ENCODE results near the gene LPIN1. TPM values are rescaled to one million over a fixed set of nuclear protein-coding genes. Genes with fewer than 3 reads are reported as not detected.

LPIN1 gene
- polyA plus RNA-seq, 1 donor: 24.6 TPM

DNA sequence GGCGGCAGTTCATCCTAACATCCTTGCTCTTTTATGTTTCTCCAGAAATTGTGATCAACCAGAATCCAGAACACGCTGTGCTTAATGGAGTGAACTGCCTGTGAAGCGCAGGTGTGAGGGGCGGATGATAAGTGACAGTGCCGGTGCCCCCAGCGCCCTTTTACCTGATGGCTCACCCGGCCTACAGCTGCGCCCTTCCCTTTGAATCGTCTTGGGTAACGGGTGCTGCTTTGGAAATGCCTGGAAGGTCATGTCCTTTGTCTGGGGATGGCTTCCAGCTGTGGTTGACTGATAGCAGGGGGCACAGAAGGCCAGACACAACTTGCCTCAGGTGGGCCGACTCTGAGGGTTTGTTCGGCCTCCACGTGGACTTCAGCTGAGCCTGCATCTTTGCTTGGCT is 119.4 kb downstream of the LPIN1 start:
- DNase-seq (ENCODE audit: low read depth): no peak

DNA sequence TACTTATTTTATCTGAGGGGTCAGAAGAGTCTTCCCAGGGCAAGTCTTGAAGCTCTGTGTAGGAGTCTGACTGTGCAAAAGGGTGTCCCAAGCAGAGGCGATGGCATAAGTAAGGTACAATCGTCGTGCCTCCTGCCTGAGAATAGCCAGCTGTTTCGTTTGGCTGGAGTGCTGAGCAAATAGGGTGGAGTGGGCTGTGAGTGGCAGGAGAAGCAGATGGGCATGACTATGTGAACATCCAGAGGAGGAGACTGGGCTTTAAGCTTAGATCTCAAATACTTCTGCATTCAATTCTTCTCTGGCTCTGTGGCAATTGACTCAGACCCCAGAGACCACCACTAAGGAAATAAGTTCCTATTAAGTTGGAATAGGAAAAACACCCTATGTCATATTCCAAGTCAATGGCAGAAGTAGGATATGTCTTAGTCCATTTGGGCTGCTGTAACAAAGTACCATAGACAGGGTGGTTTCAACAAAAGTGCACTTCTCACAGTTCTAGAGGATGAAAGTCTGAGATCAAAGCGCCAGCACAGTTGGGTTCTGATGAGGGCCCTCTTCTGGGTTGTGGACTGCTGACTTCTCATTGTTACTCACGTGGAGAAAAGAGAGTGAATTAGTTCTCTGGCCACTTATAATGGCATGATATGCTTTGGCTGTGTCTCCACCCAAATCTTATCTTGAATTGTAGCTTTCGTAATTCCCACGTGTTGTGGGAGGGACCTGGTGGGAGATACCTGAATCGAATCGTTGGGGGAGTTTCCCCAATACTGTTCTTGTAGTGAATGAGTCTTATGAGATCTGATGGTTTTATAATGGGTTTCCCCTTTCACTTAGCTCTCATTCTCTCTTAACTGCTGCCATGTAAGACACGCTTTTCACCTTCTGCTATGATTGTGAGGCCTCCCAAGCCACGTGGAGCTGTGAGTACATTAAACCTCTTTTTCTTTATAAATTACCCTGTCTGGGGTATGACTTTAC is 120.2 kb downstream of the LPIN1 start:
- DNase-seq (ENCODE audit: low read depth): no peak

DNA sequence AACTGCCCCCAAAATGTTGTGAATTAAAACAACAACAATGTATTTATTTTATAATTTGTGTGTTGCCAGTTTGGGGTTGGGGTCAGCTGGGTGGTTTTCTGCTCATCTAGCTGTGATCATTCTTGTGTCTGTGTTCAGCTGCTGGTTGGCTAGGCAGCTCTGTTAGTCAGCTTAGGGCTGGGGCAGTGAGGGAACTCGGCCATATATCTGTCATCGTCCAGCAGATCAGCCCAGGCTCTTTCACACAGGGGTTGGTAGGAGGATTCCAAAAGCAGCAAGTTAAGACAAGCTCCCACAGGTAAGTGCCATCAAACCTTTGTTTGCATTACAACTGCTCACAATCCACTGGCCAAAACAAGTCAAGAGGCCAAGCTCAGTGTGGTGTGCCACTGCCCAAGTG is 121.5 kb downstream of the LPIN1 start:
- no peak for DNase-seq (ENCODE audit: low read depth)

DNA sequence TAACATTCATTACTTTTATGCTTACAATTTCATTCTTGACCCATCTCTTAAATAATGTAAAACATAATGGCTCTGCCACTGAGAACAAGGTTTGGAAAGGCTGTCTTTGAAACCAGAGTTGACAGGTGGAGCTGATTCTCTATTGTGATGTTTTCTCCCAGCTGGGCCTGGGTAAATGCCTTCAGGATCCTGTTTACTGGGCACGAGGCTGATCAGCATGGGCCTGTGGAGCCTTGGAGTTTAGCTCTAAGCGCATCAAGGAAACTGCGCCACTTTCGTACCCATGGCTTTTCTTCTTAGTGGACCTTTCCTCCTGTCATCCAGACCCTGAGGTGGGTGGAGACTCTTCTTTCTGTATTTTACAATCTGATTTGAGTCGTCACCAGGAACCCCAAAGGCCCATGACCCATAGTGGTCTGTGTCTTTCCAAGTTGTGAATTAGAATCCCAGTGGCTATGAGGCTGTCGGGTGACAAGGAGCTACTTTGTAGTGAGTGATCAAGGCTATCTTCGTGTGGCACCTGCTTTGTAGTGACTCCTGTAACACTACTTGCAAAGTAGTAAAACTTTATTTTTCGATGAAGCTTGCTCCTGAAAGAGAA is 123.1 kb downstream of the LPIN1 start:
- no peak for DNase-seq (ENCODE audit: low read depth)

DNA sequence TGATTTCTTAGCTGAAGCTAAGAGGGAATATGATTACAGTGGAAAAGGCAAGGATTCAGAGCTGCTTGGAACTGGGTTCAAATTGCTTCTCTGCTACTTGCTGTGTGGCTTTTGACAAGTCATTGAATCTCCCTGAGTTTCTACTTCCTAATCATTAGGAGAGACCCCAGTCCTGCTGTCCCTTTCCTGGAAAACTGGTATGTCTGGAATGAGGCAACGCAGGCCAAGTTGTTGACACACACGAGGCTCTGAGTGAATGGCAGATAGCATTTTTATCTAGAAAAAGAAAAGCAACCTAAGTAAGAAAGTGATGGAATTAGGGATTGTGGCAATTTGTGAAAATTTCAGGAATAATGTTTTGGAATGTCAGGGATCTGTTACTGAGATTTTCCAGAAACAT is 123.6 kb downstream of the LPIN1 start:
- no peak for DNase-seq (ENCODE audit: low read depth)

DNA sequence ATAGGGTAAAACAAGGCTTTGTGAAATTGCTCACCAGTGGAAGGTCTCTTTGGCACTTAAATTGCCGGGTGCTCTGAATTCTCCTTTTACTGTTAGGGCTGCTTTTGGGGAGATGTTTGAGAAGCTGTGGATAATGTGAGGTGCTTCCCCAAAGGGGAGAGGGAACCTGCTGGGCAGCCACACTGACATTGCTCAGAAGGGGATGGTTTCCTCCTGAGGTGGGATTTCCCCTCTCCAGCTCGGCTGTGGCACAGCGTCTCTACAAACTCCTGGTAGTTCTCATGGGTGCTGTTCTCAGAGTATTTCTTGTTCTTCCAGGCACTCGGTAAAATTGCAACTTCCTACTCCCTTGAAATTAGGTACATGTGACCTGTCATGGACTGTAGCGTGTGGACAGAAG is 124.2 kb downstream of the LPIN1 start:
- no peak for DNase-seq (ENCODE audit: low read depth)

DNA sequence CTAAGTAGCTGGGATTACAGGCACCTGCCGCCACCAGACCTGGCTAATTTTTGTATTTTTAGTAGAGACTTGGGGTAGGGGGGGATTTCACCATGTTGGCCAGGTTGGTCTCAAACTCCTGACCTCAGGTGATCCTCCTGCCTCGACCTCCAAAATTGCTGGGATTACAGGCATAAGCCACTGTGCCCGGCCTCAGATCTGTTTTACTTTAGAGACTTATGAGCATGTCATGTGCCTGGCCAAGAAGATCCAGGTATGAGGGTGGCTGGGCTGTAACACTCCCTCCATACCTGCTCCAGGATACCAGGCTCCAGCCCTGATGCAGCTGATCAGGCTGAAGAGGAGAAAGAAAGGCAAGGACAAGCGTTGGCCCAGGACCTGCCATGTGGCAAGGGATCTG is 125.0 kb downstream of the LPIN1 start:
- DNase-seq (ENCODE audit: low read depth): no peak

DNA sequence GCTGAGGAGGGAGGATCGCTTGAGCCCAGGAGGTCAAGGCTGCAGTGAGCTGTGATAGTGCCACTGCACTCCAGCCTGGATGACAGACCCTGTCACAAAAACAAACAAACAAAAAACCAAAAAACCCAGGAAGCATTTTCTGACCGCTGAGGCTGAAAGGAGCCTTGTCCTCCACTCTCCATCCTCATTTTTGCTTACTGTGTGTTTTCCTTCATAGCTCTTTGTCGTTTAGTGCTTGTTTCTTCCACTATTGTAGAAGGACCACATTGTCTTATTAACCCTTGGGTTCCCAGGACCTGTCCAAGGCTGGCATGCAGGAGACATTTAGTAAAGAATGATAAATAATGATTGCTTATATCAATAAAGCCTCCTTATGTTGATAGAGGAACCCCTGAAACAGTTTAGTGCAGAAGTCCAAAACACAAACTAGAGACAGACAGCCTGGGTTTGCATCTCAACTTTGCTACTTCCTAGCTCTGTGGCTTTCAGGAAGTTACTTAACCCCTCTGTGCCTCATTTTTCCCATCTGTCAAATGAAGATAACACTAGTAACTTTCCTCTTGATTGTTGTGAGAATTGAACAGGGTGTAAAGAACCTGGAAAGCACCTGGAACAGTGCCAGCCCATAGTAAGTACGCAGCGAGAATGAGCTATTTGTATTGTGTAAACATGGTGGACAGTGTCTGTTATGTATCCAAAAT is 126.0 kb downstream of the LPIN1 start:
- no peak for DNase-seq (ENCODE audit: low read depth)

DNA sequence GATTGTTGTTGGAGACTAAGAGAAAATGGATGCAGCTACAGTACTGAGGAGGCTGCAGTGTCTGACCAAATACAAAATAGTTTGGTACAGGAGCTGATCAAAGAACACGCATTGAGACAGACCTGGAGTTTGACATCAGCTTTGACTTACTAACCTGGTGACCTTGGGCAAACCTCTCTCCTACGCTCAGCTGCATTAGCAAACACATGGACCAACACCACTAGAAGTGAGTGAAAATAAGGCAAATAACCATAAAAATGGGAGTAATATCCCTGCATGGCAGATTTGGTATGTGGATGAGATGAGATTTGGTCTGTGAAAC is 126.5 kb downstream of the LPIN1 start:
- no peak for DNase-seq (ENCODE audit: low read depth)

DNA sequence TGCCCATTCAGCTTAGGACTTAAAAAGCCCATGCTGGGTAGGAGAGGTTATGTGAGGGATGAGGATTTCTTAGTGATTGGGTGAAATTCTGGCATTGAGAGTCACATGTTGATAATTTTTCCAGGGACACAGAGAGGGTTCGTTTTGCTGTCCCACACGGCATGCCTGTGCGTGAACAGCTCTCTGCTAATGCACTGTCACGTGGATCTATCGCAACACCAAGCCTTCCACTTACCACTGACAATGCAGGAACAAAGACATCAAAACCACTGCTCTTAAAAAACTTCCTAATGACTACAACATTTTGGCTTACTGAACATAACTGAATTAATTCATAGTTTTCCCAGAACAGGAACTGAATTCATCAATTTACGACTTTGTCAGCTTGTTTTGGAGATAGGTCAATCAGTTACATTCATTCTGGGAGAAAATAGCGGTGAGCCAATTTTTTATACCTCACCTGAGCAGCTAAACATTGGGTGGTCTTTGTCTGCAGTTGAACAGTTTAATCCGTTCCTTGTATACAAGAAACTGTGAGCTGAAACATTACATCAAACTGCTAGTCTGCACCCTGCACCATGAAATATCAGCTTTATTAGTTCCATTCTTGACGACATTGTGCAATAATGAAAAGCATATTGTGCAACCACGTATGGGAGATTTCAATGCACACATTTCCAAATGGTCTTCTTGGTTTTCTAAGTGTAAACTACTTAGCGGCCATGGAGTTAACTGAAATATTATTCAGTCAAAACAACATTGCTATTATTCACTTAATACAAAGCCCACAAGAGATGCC is 127.1 kb downstream of the LPIN1 start:
- no peak for DNase-seq (ENCODE audit: low read depth)

DNA sequence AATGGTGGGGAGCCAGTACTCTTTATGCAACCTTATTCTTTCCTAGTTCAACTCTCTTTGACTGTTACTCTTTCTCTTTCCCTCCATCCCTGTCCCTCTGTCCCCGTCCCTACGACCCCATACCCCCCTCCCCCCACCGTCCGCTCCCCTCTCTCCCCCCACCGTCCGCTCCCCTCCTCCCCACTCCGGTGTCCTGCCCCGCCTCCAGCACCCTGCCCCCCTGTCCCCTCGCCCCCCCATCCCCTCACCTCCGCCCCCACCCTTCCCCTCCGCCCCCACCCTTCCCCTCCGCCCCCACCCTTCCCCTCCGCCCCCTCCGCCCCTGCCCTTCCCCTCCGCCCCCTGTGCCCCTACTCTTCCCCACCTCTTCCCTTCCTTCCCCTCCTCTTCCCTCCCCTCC is 128.4 kb downstream of the LPIN1 start:
- DNase-seq (ENCODE audit: low read depth): no peak

DNA sequence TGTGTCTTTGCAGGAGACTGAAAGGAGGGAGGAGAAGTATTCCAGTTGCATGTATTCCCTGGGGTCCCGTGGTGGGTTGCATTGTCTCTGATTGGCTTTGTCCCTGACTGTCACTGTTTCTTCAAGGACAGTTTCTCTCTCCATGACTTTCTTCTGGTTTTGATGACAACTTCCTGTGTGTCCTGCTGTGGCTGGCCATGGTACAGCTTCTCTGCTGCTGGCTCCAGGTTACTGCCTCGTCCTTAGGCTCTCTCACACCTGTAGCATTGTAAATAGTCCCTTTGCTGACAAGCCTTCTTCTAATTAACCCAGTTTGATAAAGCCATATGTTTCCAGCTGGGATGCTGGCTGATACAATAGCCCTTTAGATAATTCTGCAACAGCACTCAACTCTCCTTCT is 129.0 kb downstream of the LPIN1 start:
- no peak for DNase-seq (ENCODE audit: low read depth)

DNA sequence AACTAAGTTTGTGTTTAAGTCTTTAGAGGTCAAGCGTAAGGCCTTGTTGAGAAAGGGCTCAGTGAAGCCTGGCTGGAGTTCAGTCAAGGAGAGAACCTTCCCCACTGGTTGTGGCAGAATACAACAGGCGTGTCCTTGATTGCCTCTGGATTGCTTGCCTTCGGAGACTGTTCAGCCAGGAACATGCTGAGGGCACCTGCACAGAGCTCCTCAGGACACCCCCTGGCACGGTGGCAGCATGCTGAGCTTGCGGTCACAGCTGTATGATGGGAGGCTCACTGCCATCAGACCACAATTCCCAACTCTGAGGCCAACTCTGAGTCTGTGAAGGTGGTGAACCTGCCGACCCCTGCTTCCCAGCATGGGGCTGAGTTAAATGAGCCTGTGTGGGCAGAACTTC is 130.0 kb downstream of the LPIN1 start:
- DNase-seq (ENCODE audit: low read depth): no peak

DNA sequence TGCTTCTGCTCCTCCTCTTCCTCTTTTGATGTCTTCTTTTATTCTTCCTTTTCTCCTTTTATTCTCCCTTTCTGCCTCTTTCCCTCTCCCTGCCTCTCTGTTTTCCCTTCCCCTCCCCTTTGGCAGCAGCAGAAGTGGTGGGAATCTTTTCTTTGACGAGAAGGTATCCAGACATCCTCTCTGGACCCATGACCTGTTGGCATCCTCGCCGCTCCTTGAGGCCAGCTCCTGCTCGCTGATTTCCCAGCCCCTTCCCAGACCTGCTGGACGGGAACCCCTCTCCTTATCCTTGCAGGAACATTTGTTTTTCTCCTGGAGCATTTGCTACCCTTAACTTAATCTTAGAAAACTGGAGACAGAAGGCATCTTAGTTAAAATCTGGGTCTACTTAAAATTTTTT is 130.5 kb downstream of the LPIN1 start:
- DNase-seq (ENCODE audit: low read depth): no peak

Other genes with a start within 250 kb of the LPIN1 start
- 10.2 TPM for gene GREB1, start 212.6 kb upstream of the LPIN1 start, polyA plus RNA-seq (ENCODE audit: insufficient read length)
- not detected for gene NTSR2, start 76.4 kb upstream of the LPIN1 start, polyA plus RNA-seq (ENCODE audit: insufficient read length)